Panc1 (cell line): ENCODE measurements around the gene MYL9. TPM values are rescaled to one million over a fixed set of nuclear protein-coding genes. Genes with fewer than 3 reads are reported as not detected.

Experiments
- ATAC-seq: fragments of 200-7000 bp; cut with Tn5 transposase; 2 replicates; pipeline ENCODE4 v1.9.1; 2020; ENCODE audit warnings: mild to moderate bottlenecking, moderate library complexity
- BruUV-seq: library from RNA; stranded (reverse); fragments of 400-500 nt; replicated peaks from 2 replicates; lab custom pipeline; 2021; lab: Mats Ljungman, UMichigan
- CTCF ChIA-PET: fragments of 300-600 bp; sonication (Branson Sonifier 250); formaldehyde crosslinking; loops from one replicate; lab custom pipeline; 2022; ENCODE audit warnings: antibody characterized with exemption; lab: Charles Lee
- POLR2A ChIA-PET: fragments of 300-600 bp; sonication (Branson Sonifier 250); formaldehyde crosslinking; loops from one replicate; lab custom pipeline; 2022; ENCODE audit warnings: antibody characterized with exemption; lab: Charles Lee
- DNase-seq: peaks from one replicate; pipeline ENCODE4 v3.0.0-alpha.2; 2010; ENCODE audit warnings: low read depth, low spot score
- H3K27ac ChIP-seq: 2 replicates; pipeline ENCODE4 v1.5.1; 2011; ENCODE audit warnings: mild to moderate bottlenecking, low read length, inconsistent platforms
- H3K27me3 ChIP-seq: fragments of 200-500 bp; sonication (Bioruptor generic); 2 replicates; pipeline ENCODE4 v1.6.0; 2014; ENCODE audit warnings: low read length, inconsistent platforms; ENCODE audit not compliant: control insufficient read depth, insufficient read depth
- H3K36me3 ChIP-seq: fragments of 200-500 bp; sonication (Bioruptor generic); 2 replicates; pipeline ENCODE4 v1.5.1; 2014; ENCODE audit warnings: inconsistent platforms, mild to moderate bottlenecking, low read length, moderate library complexity; ENCODE audit not compliant: control insufficient read depth, insufficient read depth
- H3K4me1 ChIP-seq: 2 replicates; pipeline ENCODE4 v1.5.1; 2011; ENCODE audit warnings: inconsistent platforms, mild to moderate bottlenecking, low read length, moderate library complexity; ENCODE audit not compliant: control insufficient read depth, insufficient read depth
- H3K4me3 ChIP-seq, 2 experiments: 2 replicates each; pipeline ENCODE4 v1.5.1; 2011 to 2012; ENCODE audit warnings: low read depth in 2 of 2, low read length in 2 of 2, mild to moderate bottlenecking in 2 of 2, inconsistent platforms in 1 of 2, moderate library complexity in 1 of 2
- H3K9me3 ChIP-seq: fragments of 200-500 bp; sonication (Bioruptor generic); 2 replicates; pipeline ENCODE4 v1.5.1; 2014; ENCODE audit warnings: low read depth, mild to moderate bottlenecking, inconsistent platforms, low read length, moderate library complexity; ENCODE audit not compliant: control insufficient read depth, insufficient read depth
- CTCF ChIP-seq: fragments of 450-650 bp; IDR thresholded peaks from 2 replicates; pipeline ENCODE4 v1.5.1; 2017; ENCODE audit warnings: mild to moderate bottlenecking
- POLR2AphosphoS5 ChIP-seq: IDR thresholded peaks from 2 replicates; pipeline ENCODE4 v1.6.1; 2012; ENCODE audit warnings: mild to moderate bottlenecking, low read depth, low read length, moderate library complexity
- SIN3A ChIP-seq: IDR thresholded peaks from 2 replicates; pipeline ENCODE4 v1.6.1; 2012; ENCODE audit warnings: low read depth, mild to moderate bottlenecking, low read length, moderate library complexity, borderline replicate concordance; ENCODE audit not compliant: insufficient read depth
- TCF7L2 ChIP-seq: IDR thresholded peaks from 2 replicates; pipeline ENCODE4 v1.6.1; 2011; ENCODE audit warnings: mild to moderate bottlenecking, low read depth, low read length, inconsistent platforms
- in situ Hi-C: cut with HindIII; loops from 2 replicates; pipeline ENCODE4 v1.10.0; 2016; ENCODE audit warnings: low sequenced_read_pairs, low pct_unique_long_range_greater_than_20kb
- intact Hi-C: fragments of 100-400 bp; cut with micrococcal nuclease; formaldehyde crosslinking; loops from one replicate; pipeline ENCODE4 v1.10.0; 2022; ENCODE audit not compliant: unreplicated experiment
- total RNA-seq: library from RNA; stranded (reverse); gene quantifications from one replicate; pipeline ENCODE4 v1.2.1, GENCODE V29; 2021; ENCODE audit not compliant: unreplicated experiment
- TF ChIP-seq, protein P1 (sequence below), 2 experiments: IDR thresholded peaks; 2 replicates each; pipeline ENCODE4 v1.6.1; 2011 to 2012; ENCODE audit warnings: low read depth in 2 of 2, control low read depth in 1 of 2, low read length in 1 of 2, mild to moderate bottlenecking in 1 of 2, moderate library complexity in 1 of 2; ENCODE audit not compliant: insufficient read depth in 1 of 2

Gene MYL9
- total RNA-seq, 1 experiment from 2014 or later, result 107 TPM

- H3K27me3 ChIP-seq, result no peaks in the 10 kb centered on the region
- intact Hi-C loops (no loop called here), in situ Hi-C loops (no loop called here)
- no TSS peak for BruUV-seq
- ChIA-PET CTCF (interaction anchor here (0.6 kb wide), 1 partner anchor 47 kb away, joined by 4 read pairs; no protein-coding TSS in a partner anchor), POLR2A (interaction anchor here (0.6 to 1.0 kb wide), 2 partner anchors 15 to 23 kb away, joined by 3 read pairs; no protein-coding TSS in a partner anchor)
- no peaks in the 10 kb centered on the region for H3K9me3 ChIP-seq
- TF ChIP-seq, protein P1, sequence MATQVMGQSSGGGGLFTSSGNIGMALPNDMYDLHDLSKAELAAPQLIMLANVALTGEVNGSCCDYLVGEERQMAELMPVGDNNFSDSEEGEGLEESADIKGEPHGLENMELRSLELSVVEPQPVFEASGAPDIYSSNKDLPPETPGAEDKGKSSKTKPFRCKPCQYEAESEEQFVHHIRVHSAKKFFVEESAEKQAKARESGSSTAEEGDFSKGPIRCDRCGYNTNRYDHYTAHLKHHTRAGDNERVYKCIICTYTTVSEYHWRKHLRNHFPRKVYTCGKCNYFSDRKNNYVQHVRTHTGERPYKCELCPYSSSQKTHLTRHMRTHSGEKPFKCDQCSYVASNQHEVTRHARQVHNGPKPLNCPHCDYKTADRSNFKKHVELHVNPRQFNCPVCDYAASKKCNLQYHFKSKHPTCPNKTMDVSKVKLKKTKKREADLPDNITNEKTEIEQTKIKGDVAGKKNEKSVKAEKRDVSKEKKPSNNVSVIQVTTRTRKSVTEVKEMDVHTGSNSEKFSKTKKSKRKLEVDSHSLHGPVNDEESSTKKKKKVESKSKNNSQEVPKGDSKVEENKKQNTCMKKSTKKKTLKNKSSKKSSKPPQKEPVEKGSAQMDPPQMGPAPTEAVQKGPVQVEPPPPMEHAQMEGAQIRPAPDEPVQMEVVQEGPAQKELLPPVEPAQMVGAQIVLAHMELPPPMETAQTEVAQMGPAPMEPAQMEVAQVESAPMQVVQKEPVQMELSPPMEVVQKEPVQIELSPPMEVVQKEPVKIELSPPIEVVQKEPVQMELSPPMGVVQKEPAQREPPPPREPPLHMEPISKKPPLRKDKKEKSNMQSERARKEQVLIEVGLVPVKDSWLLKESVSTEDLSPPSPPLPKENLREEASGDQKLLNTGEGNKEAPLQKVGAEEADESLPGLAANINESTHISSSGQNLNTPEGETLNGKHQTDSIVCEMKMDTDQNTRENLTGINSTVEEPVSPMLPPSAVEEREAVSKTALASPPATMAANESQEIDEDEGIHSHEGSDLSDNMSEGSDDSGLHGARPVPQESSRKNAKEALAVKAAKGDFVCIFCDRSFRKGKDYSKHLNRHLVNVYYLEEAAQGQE (IDR thresholded peaks at IDR 0.05; ENCODE audit: insufficient read depth in 1 of 2, low read depth in 2 of 2, low read length in 1 of 2), result no peak
- TF ChIP-seq CTCF, result no peak
- TF ChIP-seq SIN3A, result no peak
- no peak for TF ChIP-seq TCF7L2
- peak; percentile 55; the same call in 1 of the 2 replicates for TF ChIP-seq POLR2AphosphoS5
- no peak overlapping the region for H3K27ac ChIP-seq
- peak; percentile 13 for ATAC-seq
- no peaks in the 10 kb centered on the region for H3K4me1 ChIP-seq
- no peaks in the 10 kb centered on the region for H3K36me3 ChIP-seq
- DNase-seq, result no peak
- H3K4me3 ChIP-seq, result no peak overlapping the region
Observed at GRCh38 chr20:36549942-36550789, 8.8 kb downstream of the MYL9 start.

GRCh38 chr20:36550790-36551299 is 9.5 kb downstream of the MYL9 start:
- BruUV-seq, result no TSS peak
- in situ Hi-C loops, result no loop called here
- no peak for DNase-seq
- no peaks in the 10 kb centered on the region for H3K4me1 ChIP-seq
- no peaks in the 10 kb centered on the region for H3K36me3 ChIP-seq
- H3K27ac ChIP-seq, result no peak overlapping the region
- ChIA-PET POLR2A (interaction anchor here (0.6 to 1.0 kb wide), 3 partner anchors 14 to 66 kb away, joined by 3 read pairs; no protein-coding TSS in a partner anchor), CTCF (interaction anchor here (0.6 kb wide), 1 partner anchor 46 kb away, joined by 4 read pairs; no protein-coding TSS in a partner anchor)
- peak; percentile 13; the same call in 1 of the 2 replicates for ATAC-seq
- H3K27me3 ChIP-seq, result no peaks in the 10 kb centered on the region
- no peaks in the 10 kb centered on the region for H3K9me3 ChIP-seq
- no peak overlapping the region for H3K4me3 ChIP-seq
- TF ChIP-seq, protein P1 (IDR thresholded peaks at IDR 0.05; ENCODE audit: insufficient read depth in 1 of 2, low read depth in 2 of 2, low read length in 1 of 2), result no peak
- TF ChIP-seq TCF7L2 (no peak), CTCF (no peak), POLR2AphosphoS5 (peak; percentile 6; the same call in 1 of the 2 replicates), SIN3A (no peak)
- intact Hi-C loops, result no loop called here
